ENCODE measurements around the gene BPGM.

DNA sequence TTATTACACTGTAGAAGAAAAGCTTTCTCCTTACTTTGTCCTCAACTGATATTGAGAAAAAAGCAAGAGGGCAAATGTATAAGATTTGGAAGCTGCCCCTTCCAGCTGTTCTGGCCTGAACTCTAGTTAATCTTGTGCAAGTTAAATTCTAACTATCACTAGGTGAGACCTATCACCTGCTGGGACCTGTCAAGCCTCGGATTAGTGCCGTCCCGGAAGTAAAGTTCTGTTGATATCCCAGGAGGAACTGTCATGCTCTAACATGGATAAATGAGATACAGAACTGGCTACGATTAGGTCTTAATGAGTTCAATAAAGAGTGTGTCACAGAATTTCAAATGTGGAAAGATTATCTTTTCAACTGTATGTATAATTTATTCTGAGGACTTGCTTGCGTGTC, 1.2 kb upstream of the BPGM start:
- TF ChIP-seq, protein P1, sequence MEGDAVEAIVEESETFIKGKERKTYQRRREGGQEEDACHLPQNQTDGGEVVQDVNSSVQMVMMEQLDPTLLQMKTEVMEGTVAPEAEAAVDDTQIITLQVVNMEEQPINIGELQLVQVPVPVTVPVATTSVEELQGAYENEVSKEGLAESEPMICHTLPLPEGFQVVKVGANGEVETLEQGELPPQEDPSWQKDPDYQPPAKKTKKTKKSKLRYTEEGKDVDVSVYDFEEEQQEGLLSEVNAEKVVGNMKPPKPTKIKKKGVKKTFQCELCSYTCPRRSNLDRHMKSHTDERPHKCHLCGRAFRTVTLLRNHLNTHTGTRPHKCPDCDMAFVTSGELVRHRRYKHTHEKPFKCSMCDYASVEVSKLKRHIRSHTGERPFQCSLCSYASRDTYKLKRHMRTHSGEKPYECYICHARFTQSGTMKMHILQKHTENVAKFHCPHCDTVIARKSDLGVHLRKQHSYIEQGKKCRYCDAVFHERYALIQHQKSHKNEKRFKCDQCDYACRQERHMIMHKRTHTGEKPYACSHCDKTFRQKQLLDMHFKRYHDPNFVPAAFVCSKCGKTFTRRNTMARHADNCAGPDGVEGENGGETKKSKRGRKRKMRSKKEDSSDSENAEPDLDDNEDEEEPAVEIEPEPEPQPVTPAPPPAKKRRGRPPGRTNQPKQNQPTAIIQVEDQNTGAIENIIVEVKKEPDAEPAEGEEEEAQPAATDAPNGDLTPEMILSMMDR (IDR thresholded peaks at IDR 0.05; ENCODE audit: low read depth, low read length, poor library complexity, severe bottlenecking) = no peak
- no peak for TF ChIP-seq EZH2phosphoT487 (IDR thresholded peaks at IDR 0.05; ENCODE audit: borderline replicate concordance, low read length)
